Heart left ventricle (tissue), 16 donors: ENCODE results near the gene OR52N4. TPM values are rescaled to one million over a fixed set of nuclear protein-coding genes. Genes with fewer than 3 reads are reported as not detected.

Experiments
- ATAC-seq, 4 donors: fragments of 200-7000 bp; cut with Tn5 transposase; one replicate each; pipeline ENCODE4 v1.9.1; 2020 to 2022; ENCODE audit warnings: moderate library complexity in 4 of 4, mild to moderate bottlenecking in 3 of 4, moderate number of reproducible peaks in 1 of 4
- DNase-seq, 5 donors: peaks; one replicate each; pipeline ENCODE4 v3.0.0-alpha.2; 2020
- H3K27ac ChIP-seq, 12 donors: fragments of 200-600 bp; sonication (generic) in 4 of 12; one replicate each; pipeline versions ENCODE4 v1.5.0 to v1.8.0; 2016 to 2022; ENCODE audit warnings: mild to moderate bottlenecking in 2 of 12
- H3K27me3 ChIP-seq, 9 donors: fragments of 200-600 bp; sonication (generic) in 2 of 9; one replicate each; pipeline versions ENCODE4 v1.5.1 to v1.8.0; 2016 to 2022; ENCODE audit warnings: mild to moderate bottlenecking in 3 of 9
- H3K36me3 ChIP-seq, 9 donors: fragments of 200-600 bp; sonication (generic) in 2 of 9; one replicate each; pipeline versions ENCODE4 v1.5.0 to v1.8.0; 2018 to 2022; ENCODE audit warnings: mild to moderate bottlenecking in 2 of 9
- H3K4me1 ChIP-seq, 12 donors: fragments of 200-600 bp; sonication (generic) in 4 of 12; one replicate each; pipeline versions ENCODE4 v1.5.0 to v1.8.0; 2016 to 2022; ENCODE audit warnings: mild to moderate bottlenecking in 3 of 12
- H3K4me3 ChIP-seq, 12 donors: fragments of 200-600 bp; sonication (generic) in 4 of 12; one replicate each; pipeline versions ENCODE4 v1.5.0 to v1.8.0; 2017 to 2022; ENCODE audit warnings: mild to moderate bottlenecking in 9 of 12, moderate library complexity in 4 of 12
- H3K9me3 ChIP-seq, 12 donors: fragments of 200-600 bp; sonication (generic) in 4 of 12; one replicate each; pipeline versions ENCODE4 v1.5.0 to v1.8.0; 2016 to 2022; ENCODE audit warnings: mild to moderate bottlenecking in 1 of 12
- CTCF ChIP-seq, 12 donors: fragments of 200-600 bp; sonication (generic) in 4 of 12; IDR thresholded peaks; one replicate each; pipeline versions ENCODE4 v1.5.0 to v1.8.0; 2018 to 2022; ENCODE audit warnings: antibody characterized with exemption in 12 of 12, mild to moderate bottlenecking in 5 of 12
- POLR2A ChIP-seq, 2 donors: fragments of 450-650 bp; IDR thresholded peaks; one replicate each; pipeline ENCODE4 v1.6.1; 2017; ENCODE audit warnings: antibody characterized with exemption in 2 of 2, mild to moderate bottlenecking in 2 of 2, moderate library complexity in 2 of 2
- WGBS, 4 donors: extraction: QIAGEN DNeasy Blood & Tissue Kit in 2 of 4; methylation state at CpG; one replicate each; pipeline versions ENCODE4 v1.1.5 to v1.1.7; 2013 to 2018; 5-methylcytosine and 5-hydroxymethylcytosine counted together
- intact Hi-C, 10 donors: fragments of 100-400 bp; cut with DNase I; formaldehyde crosslinking; loops; one replicate each; pipeline versions ENCODE4 v1.11.1 to v1.14.2; 2022
- polyA plus RNA-seq, 2 donors: library from polyadenylated mRNA; stranded (reverse); fragments of 200-250 nt; gene quantifications; one replicate each; pipeline ENCODE4 v1.2.3, GENCODE V29; 2013
- total RNA-seq, 9 donors: library from RNA; depleted of rRNA in 2 of 9; stranded (reverse); fragments of >200 nt in 2 of 9; fragmentation: NEBNext Ultra II Directional in 3 of 9; extraction: Animal tissue kit (Norgen Biotek cat#: 25700) in 3 of 9; gene quantifications; one replicate each; pipeline versions ENCODE4 v1.1.0 to v1.2.4, GENCODE V29; 2016 to 2023
- donor health status: ischemic (EF 13 %, LVEDD 7.1; RV severe dilation, severe dysfunction).
- donor health status: healthy with polysubstance abuse.
- donor health status: DM: no; HTN: yes; CAD: no.
- donor health status: DM: no; HTN: no; CAD: no.
- donor health status: ischemic (EF 25% LVEDD 6.9; RV normal size, moderate dysfunction).
- donor health status: ischemic (EF 25% LVEDD 5.7; RV mildly dilated, moderate dysfunction).
- donor health status: healthy.
- donor health status: DM: yes; HTN: yes; CAD: no.
- donor health status: ischemic (EF 35%, LVEDD 5.7; RV mildly dilated, moderate dysfunction).
- donor health status: nonischemic (EF 11% LVEDD 7.7; RV severe dilation, severe dysfunction).
- donor health status: DM: yes; HTN: yes; CAD: no.
- donor health status: PGD.
- donor health status: ischemic (EF 29% LVEDD 5.4; RV normal size, mild dysfunction).
- donor health status: nonischemic (EF 23%, LVEDD 6.1; RV moderate dilation, normal function).

The OR52N4 gene
- total and polyA plus RNA-seq, 11 donors, result 0.38 TPM; not detected in 10

- peaks cover 0 to 21% (median 5%) of the 10 kb centered on the region in 12 donors for H3K9me3 ChIP-seq
- WGBS, 4 donors, result 85 to 96% (median 89%) methylated on average over 2 to 3 of the region's 3 CpGs
- intact Hi-C loops, result no loop called here
- ATAC-seq (no peak), DNase-seq (no peak)
- no peaks in the 10 kb centered on the region for H3K4me1 ChIP-seq
- H3K36me3 ChIP-seq, result no peaks in the 10 kb centered on the region
- no peak overlapping the region for H3K4me3 ChIP-seq
- no peaks in the 10 kb centered on the region for H3K27me3 ChIP-seq
- TF ChIP-seq CTCF (IDR thresholded peaks at IDR 0.05), result no peak
- TF ChIP-seq POLR2A (IDR thresholded peaks at IDR 0.05), result no peak
- H3K27ac ChIP-seq, result no peak overlapping the region
Measured at GRCh38 chr11:5746614-5747013, 7.4 kb upstream of the OR52N4 start.

- no peak for TF ChIP-seq POLR2A (IDR thresholded peaks at IDR 0.05)
- no peak for TF ChIP-seq CTCF (IDR thresholded peaks at IDR 0.05)
- no peak for DNase-seq
- peaks cover 0 to 6% (median 0%) of the 10 kb centered on the region in 12 donors for H3K9me3 ChIP-seq
- no peaks in the 10 kb centered on the region for H3K27me3 ChIP-seq
- 70 to 79% (median 76%) methylated on average over 3 of the region's 3 CpGs for WGBS, 4 donors
- H3K4me1 ChIP-seq, result no peaks in the 10 kb centered on the region
- no peak for ATAC-seq
- H3K27ac ChIP-seq, result no peak overlapping the region
- no peak overlapping the region for H3K4me3 ChIP-seq
- H3K36me3 ChIP-seq, result no peaks in the 10 kb centered on the region
- intact Hi-C loops, result no loop called here
Measured at GRCh38 chr11:5749836-5750235, 4.2 kb upstream of the OR52N4 start.

GRCh38 chr11:5767056-5767455 is 13.0 kb downstream of the OR52N4 start:
- Histone ChIP-seq H3K9me3 (no peaks in the 10 kb centered on the region), H3K36me3 (no peaks in the 10 kb centered on the region), H3K27me3 (no peaks in the 10 kb centered on the region), H3K4me3 (no peak overlapping the region), H3K27ac (no peak overlapping the region), H3K4me1 (no peaks in the 10 kb centered on the region)
- no peak for ATAC-seq
- TF ChIP-seq CTCF (IDR thresholded peaks at IDR 0.05), result no peak
- no peak for TF ChIP-seq POLR2A (IDR thresholded peaks at IDR 0.05)
- no peak for DNase-seq
- intact Hi-C loops, result no loop called here
- WGBS, 4 donors, result 45 to 71% (median 57%) methylated on average over 1 of the region's 1 CpG; no CpG with 5 or more reads in 1 of the 4 donors

GRCh38 chr11:5783255-5783654 is 29.2 kb downstream of the OR52N4 start, which contains the start of gene OR52N5:
TSS of gene OR52N5 (minus strand) at chr11:5783355. CDS start at chr11:5778634, 4,721 bp downstream.
- WGBS, 4 donors, result 15 to 55% (median 30%) methylated on average over 4 of the region's 4 CpGs
- no peak for TF ChIP-seq POLR2A (IDR thresholded peaks at IDR 0.05)
- TF ChIP-seq CTCF (IDR thresholded peaks at IDR 0.05), result no peak
- Histone ChIP-seq H3K4me3 (no peak within 1 kb of the TSS), H3K27ac (no peak within 1 kb of the TSS), H3K4me1 (no peaks in the 10 kb centered on the region), H3K36me3 (no peaks in the 10 kb centered on the region), H3K9me3 (no peaks in the 10 kb centered on the region), H3K27me3 (no peaks in the 10 kb centered on the region)
- intact Hi-C loops, result no loop called here
- ATAC-seq (no peak), DNase-seq (no peak)
